Measurements from ENCODE around the gene NOS1AP. TPM values are rescaled to one million over a fixed set of nuclear protein-coding genes. Genes with fewer than 3 reads are reported as not detected.

The NOS1AP gene
- total RNA-seq, 1 experiment from 2014 or later, result 9.9 TPM

- intact Hi-C loops (cut with micrococcal nuclease; ENCODE audit: unreplicated experiment), result no loop called here
- CTCF ChIA-PET, result no interaction called here
- H3K4me1 Mint-ChIP-seq (ENCODE audit: low read depth, unreplicated experiment), result peaks cover 66% of the 10 kb centered on the region
- no peaks in the 10 kb centered on the region for H3K9me3 Mint-ChIP-seq (ENCODE audit: low read depth, unreplicated experiment)
- peaks cover 8% of the 10 kb centered on the region for H3K36me3 Mint-ChIP-seq (ENCODE audit: insufficient read depth, unreplicated experiment)
- no peak overlapping the region for H3K4me3 Mint-ChIP-seq (ENCODE audit: low read depth, unreplicated experiment)
- H3K27me3 Mint-ChIP-seq (ENCODE audit: unreplicated experiment), result no peaks in the 10 kb centered on the region
- H3K27ac Mint-ChIP-seq (ENCODE audit: unreplicated experiment), result no peak overlapping the region
- BruUV-seq (replicated peaks), result no TSS peak
- DNase-seq, result no peak
- no peak for TF ChIP-seq CTCF (IDR thresholded peaks at IDR 0.05; ENCODE audit: unreplicated experiment)
Measured at GRCh38 chr1:162216604-162217003, 147.1 kb downstream of the NOS1AP start.

- no peak for DNase-seq
- no TSS peak for BruUV-seq (replicated peaks)
- intact Hi-C loops (cut with micrococcal nuclease; ENCODE audit: unreplicated experiment), result no loop called here
- H3K27ac Mint-ChIP-seq (ENCODE audit: unreplicated experiment), result no peak overlapping the region
- no peak for TF ChIP-seq CTCF (IDR thresholded peaks at IDR 0.05; ENCODE audit: unreplicated experiment)
- CTCF ChIA-PET, result no interaction called here
- H3K27me3 Mint-ChIP-seq (ENCODE audit: unreplicated experiment), result no peaks in the 10 kb centered on the region
- H3K4me1 Mint-ChIP-seq (ENCODE audit: low read depth, unreplicated experiment), result peaks cover 66% of the 10 kb centered on the region
- peaks cover 8% of the 10 kb centered on the region for H3K36me3 Mint-ChIP-seq (ENCODE audit: insufficient read depth, unreplicated experiment)
- H3K9me3 Mint-ChIP-seq (ENCODE audit: low read depth, unreplicated experiment), result no peaks in the 10 kb centered on the region
- H3K4me3 Mint-ChIP-seq (ENCODE audit: low read depth, unreplicated experiment), result no peak overlapping the region
Measured at GRCh38 chr1:162217706-162218105, 148.2 kb downstream of the NOS1AP start.

- no TSS peak for BruUV-seq (replicated peaks)
- no peak for TF ChIP-seq CTCF (IDR thresholded peaks at IDR 0.05; ENCODE audit: unreplicated experiment)
- no peaks in the 10 kb centered on the region for H3K9me3 Mint-ChIP-seq (ENCODE audit: low read depth, unreplicated experiment)
- no peaks in the 10 kb centered on the region for H3K27me3 Mint-ChIP-seq (ENCODE audit: unreplicated experiment)
- peaks cover 66% of the 10 kb centered on the region for H3K4me1 Mint-ChIP-seq (ENCODE audit: low read depth, unreplicated experiment)
- H3K27ac Mint-ChIP-seq (ENCODE audit: unreplicated experiment), result no peak overlapping the region
- H3K4me3 Mint-ChIP-seq (ENCODE audit: low read depth, unreplicated experiment), result no peak overlapping the region
- peaks cover 5% of the 10 kb centered on the region for H3K36me3 Mint-ChIP-seq (ENCODE audit: insufficient read depth, unreplicated experiment)
- DNase-seq, result no peak
- intact Hi-C loops (cut with micrococcal nuclease; ENCODE audit: unreplicated experiment), result no loop called here
- CTCF ChIA-PET, result no interaction called here
Measured at GRCh38 chr1:162218546-162218945, 149.1 kb downstream of the NOS1AP start.

GRCh38 chr1:162218975-162219374 is 149.5 kb downstream of the NOS1AP start:
- no peak for TF ChIP-seq CTCF (IDR thresholded peaks at IDR 0.05; ENCODE audit: unreplicated experiment)
- BruUV-seq (replicated peaks), result no TSS peak
- DNase-seq, result no peak
- Mint-ChIP-seq H3K36me3 (ENCODE audit: insufficient read depth, unreplicated experiment) (peaks cover under 1% of the 10 kb centered on the region), H3K9me3 (ENCODE audit: low read depth, unreplicated experiment) (no peaks in the 10 kb centered on the region), H3K27ac (ENCODE audit: unreplicated experiment) (no peak overlapping the region), H3K27me3 (ENCODE audit: unreplicated experiment) (no peaks in the 10 kb centered on the region), H3K4me1 (ENCODE audit: low read depth, unreplicated experiment) (peaks cover 66% of the 10 kb centered on the region), H3K4me3 (ENCODE audit: low read depth, unreplicated experiment) (no peak overlapping the region)
- CTCF ChIA-PET, result no interaction called here
- intact Hi-C loops (cut with micrococcal nuclease; ENCODE audit: unreplicated experiment), result no loop called here

- Mint-ChIP-seq H3K4me3 (ENCODE audit: low read depth, unreplicated experiment) (no peak overlapping the region), H3K4me1 (ENCODE audit: low read depth, unreplicated experiment) (peaks cover 66% of the 10 kb centered on the region), H3K9me3 (ENCODE audit: low read depth, unreplicated experiment) (no peaks in the 10 kb centered on the region), H3K36me3 (ENCODE audit: insufficient read depth, unreplicated experiment) (no peaks in the 10 kb centered on the region), H3K27ac (ENCODE audit: unreplicated experiment) (no peak overlapping the region), H3K27me3 (ENCODE audit: unreplicated experiment) (no peaks in the 10 kb centered on the region)
- intact Hi-C loops (cut with micrococcal nuclease; ENCODE audit: unreplicated experiment), result no loop called here
- TF ChIP-seq CTCF (IDR thresholded peaks at IDR 0.05; ENCODE audit: unreplicated experiment), result no peak
- CTCF ChIA-PET, result no interaction called here
- no TSS peak for BruUV-seq (replicated peaks)
- no peak for DNase-seq
Measured at GRCh38 chr1:162219461-162219860, 150.0 kb downstream of the NOS1AP start.

All from Calu3 (cell line).